ENCODE results near the gene NEUROG2. TPM values are rescaled to one million over a fixed set of nuclear protein-coding genes. Genes with fewer than 3 reads are reported as not detected.
"Not testable (repeated sequence)": the region's sequence is repeated elsewhere in the genome, so short reads cannot be mapped to it uniquely, and the experiment has no call there.

Gene NEUROG2
- total and polyA plus RNA-seq, 5 donors from 2014 or later = not detected

- no peak overlapping the region for H3K4me3 ChIP-seq (ENCODE audit: low read depth, low read length)
- Mint-ChIP-seq H3K9me3 (no peaks in the 10 kb centered on the region), H3K4me3 (no peak overlapping the region), H3K36me3 (no peaks in the 10 kb centered on the region), H3K27ac (peak overlapping the region in 1 of 3 donors; percentile 27), H3K27me3 (peaks cover 39% of the 10 kb centered on the region), H3K4me1 (no peaks in the 10 kb centered on the region)
- no peak for DNase-seq
- ATAC-seq (ENCODE audit: low read depth in 2 of 2) = no peak
- H3K9me3 ChIP-seq (ENCODE audit: control insufficient read depth in 2 of 2, low read length in 2 of 2) = no peaks in the 10 kb centered on the region
- H3K27ac ChIP-seq (ENCODE audit: insufficient read depth, low read length, poor library complexity, severe bottlenecking) = no peak overlapping the region
- peaks cover 3% of the 10 kb centered on the region for H3K27me3 ChIP-seq (ENCODE audit: control insufficient read depth, insufficient read depth, low read length)
- no peaks in the 10 kb centered on the region for H3K36me3 ChIP-seq (ENCODE audit: control insufficient read depth, insufficient read depth, low read length)
- H3K4me1 ChIP-seq (ENCODE audit: control insufficient read depth, insufficient read depth, low read length, poor library complexity, severe bottlenecking) = no peaks in the 10 kb centered on the region
Measured at GRCh38 chr4:112531146-112531545, 15.2 kb upstream of the NEUROG2 start.

GRCh38 chr4:112526061-112526460 is 10.1 kb upstream of the NEUROG2 start:
- Mint-ChIP-seq H3K4me1 (peaks cover 8 to 19% (median 13%) of the 10 kb centered on the region in 4 donors), H3K27me3 (peaks cover 71% of the 10 kb centered on the region), H3K4me3 (peak overlapping the region in 2 of 4 donors; percentile 10 to 55), H3K36me3 (no peaks in the 10 kb centered on the region), H3K27ac (no peak overlapping the region), H3K9me3 (peaks cover 0 to 4% (median 1%) of the 10 kb centered on the region in 7 donors)
- no peaks in the 10 kb centered on the region for H3K36me3 ChIP-seq (ENCODE audit: control insufficient read depth, insufficient read depth, low read length)
- peaks cover 22% of the 10 kb centered on the region for H3K4me1 ChIP-seq (ENCODE audit: control insufficient read depth, insufficient read depth, low read length, poor library complexity, severe bottlenecking)
- H3K9me3 ChIP-seq (ENCODE audit: control insufficient read depth in 2 of 2, low read length in 2 of 2) = peaks cover 0 to 4% of the 10 kb centered on the region in 2 experiments
- no peak for DNase-seq
- H3K27me3 ChIP-seq (ENCODE audit: control insufficient read depth, insufficient read depth, low read length) = peaks cover 30% of the 10 kb centered on the region
- no peak overlapping the region for H3K27ac ChIP-seq (ENCODE audit: insufficient read depth, low read length, poor library complexity, severe bottlenecking)
- no peak for ATAC-seq (ENCODE audit: low read depth in 2 of 2)
- H3K4me3 ChIP-seq (ENCODE audit: low read depth, low read length) = no peak overlapping the region

- Histone ChIP-seq H3K27ac (ENCODE audit: insufficient read depth, low read length, poor library complexity, severe bottlenecking) (no peak overlapping the region), H3K4me3 (ENCODE audit: low read depth, low read length) (peak overlapping the region; percentile 83), H3K9me3 (ENCODE audit: control insufficient read depth in 2 of 2, low read length in 2 of 2) (peaks cover 8 to 19% of the 10 kb centered on the region in 2 experiments), H3K36me3 (ENCODE audit: control insufficient read depth, insufficient read depth, low read length) (no peaks in the 10 kb centered on the region), H3K4me1 (ENCODE audit: control insufficient read depth, insufficient read depth, low read length, poor library complexity, severe bottlenecking) (peaks cover 29% of the 10 kb centered on the region), H3K27me3 (ENCODE audit: control insufficient read depth, insufficient read depth, low read length) (peaks cover 47% of the 10 kb centered on the region)
- H3K27ac Mint-ChIP-seq = peak overlapping the region in 1 of 3 donors; percentile 19
- H3K9me3 Mint-ChIP-seq = peaks cover 0 to 14% (median 2%) of the 10 kb centered on the region in 7 donors
- H3K4me3 Mint-ChIP-seq = peak overlapping the region; percentile 62 to 92 (median 87)
- ATAC-seq (ENCODE audit: low read depth in 2 of 2) (peak; percentile 73 to 76), DNase-seq (peak; percentile 47 to 76 (median 64))
- H3K27me3 Mint-ChIP-seq = peaks cover 82% of the 10 kb centered on the region
- H3K4me1 Mint-ChIP-seq = peaks cover 10 to 33% (median 21%) of the 10 kb centered on the region in 4 donors
- no peaks in the 10 kb centered on the region for H3K36me3 Mint-ChIP-seq
Measured at GRCh38 chr4:112523764-112524505, 8.0 kb upstream of the NEUROG2 start.

GRCh38 chr4:112523008-112523721 is 7.2 kb upstream of the NEUROG2 start:
- peak in 1 of 2 donors; percentile 43 for ATAC-seq (ENCODE audit: low read depth in 2 of 2)
- Mint-ChIP-seq H3K27ac (peak overlapping the region in 2 of 3 donors; percentile 19 to 90), H3K4me1 (peaks cover 12 to 35% (median 23%) of the 10 kb centered on the region in 4 donors), H3K27me3 (peaks cover 86% of the 10 kb centered on the region), H3K9me3 (peaks cover 0 to 14% (median 2%) of the 10 kb centered on the region in 7 donors), H3K36me3 (no peaks in the 10 kb centered on the region), H3K4me3 (peak overlapping the region; percentile 62 to 92 (median 87))
- H3K4me3 ChIP-seq (ENCODE audit: low read depth, low read length) = peak overlapping the region; percentile 83
- peaks cover 55% of the 10 kb centered on the region for H3K27me3 ChIP-seq (ENCODE audit: control insufficient read depth, insufficient read depth, low read length)
- no peaks in the 10 kb centered on the region for H3K36me3 ChIP-seq (ENCODE audit: control insufficient read depth, insufficient read depth, low read length)
- H3K9me3 ChIP-seq (ENCODE audit: control insufficient read depth in 2 of 2, low read length in 2 of 2) = peaks cover 8 to 19% of the 10 kb centered on the region in 2 experiments
- peaks cover 29% of the 10 kb centered on the region for H3K4me1 ChIP-seq (ENCODE audit: control insufficient read depth, insufficient read depth, low read length, poor library complexity, severe bottlenecking)
- peak in 2 of 3 donors; percentile 3 to 61 for DNase-seq
- no peak overlapping the region for H3K27ac ChIP-seq (ENCODE audit: insufficient read depth, low read length, poor library complexity, severe bottlenecking)

- Mint-ChIP-seq H3K4me1 (peaks cover 20 to 42% (median 31%) of the 10 kb centered on the region in 4 donors), H3K27me3 (peaks cover 86% of the 10 kb centered on the region), H3K4me3 (peak overlapping the region; percentile 62 to 89 (median 84)), H3K9me3 (peaks cover 0 to 14% (median 2%) of the 10 kb centered on the region in 7 donors)
- not testable (repeated sequence) for H3K27ac ChIP-seq (ENCODE audit: insufficient read depth, low read length, poor library complexity, severe bottlenecking); ATAC-seq (ENCODE audit: low read depth in 2 of 2); H3K27ac Mint-ChIP-seq; DNase-seq; H3K36me3 Mint-ChIP-seq; H3K36me3 ChIP-seq (ENCODE audit: control insufficient read depth, insufficient read depth, low read length)
- Histone ChIP-seq H3K9me3 (ENCODE audit: control insufficient read depth in 2 of 2, low read length in 2 of 2) (peaks cover 8 to 19% of the 10 kb centered on the region in 2 experiments), H3K4me3 (ENCODE audit: low read depth, low read length) (peak overlapping the region; percentile 34), H3K27me3 (ENCODE audit: control insufficient read depth, insufficient read depth, low read length) (peaks cover 62% of the 10 kb centered on the region), H3K4me1 (ENCODE audit: control insufficient read depth, insufficient read depth, low read length, poor library complexity, severe bottlenecking) (peaks cover 35% of the 10 kb centered on the region)
Measured at GRCh38 chr4:112522431-112522830, 6.5 kb upstream of the NEUROG2 start.

- H3K9me3 Mint-ChIP-seq = peaks cover 0 to 14% (median 2%) of the 10 kb centered on the region in 7 donors
- H3K36me3 Mint-ChIP-seq = no peaks in the 10 kb centered on the region
- no peak overlapping the region for H3K27ac ChIP-seq (ENCODE audit: insufficient read depth, low read length, poor library complexity, severe bottlenecking)
- no peak overlapping the region for H3K27ac Mint-ChIP-seq
- H3K36me3 ChIP-seq (ENCODE audit: control insufficient read depth, insufficient read depth, low read length) = no peaks in the 10 kb centered on the region
- H3K4me3 Mint-ChIP-seq = peak overlapping the region in 3 of 4 donors; percentile 48 to 62 (median 55)
- no peak overlapping the region for H3K4me3 ChIP-seq (ENCODE audit: low read depth, low read length)
- no peak for DNase-seq
- peaks cover 27 to 51% (median 39%) of the 10 kb centered on the region in 4 donors for H3K4me1 Mint-ChIP-seq
- ATAC-seq (ENCODE audit: low read depth in 2 of 2) = no peak
- peaks cover 8 to 19% of the 10 kb centered on the region in 2 experiments for H3K9me3 ChIP-seq (ENCODE audit: control insufficient read depth in 2 of 2, low read length in 2 of 2)
- peaks cover 92% of the 10 kb centered on the region for H3K27me3 Mint-ChIP-seq
- H3K4me1 ChIP-seq (ENCODE audit: control insufficient read depth, insufficient read depth, low read length, poor library complexity, severe bottlenecking) = peaks cover 45% of the 10 kb centered on the region
- H3K27me3 ChIP-seq (ENCODE audit: control insufficient read depth, insufficient read depth, low read length) = peaks cover 69% of the 10 kb centered on the region
Measured at GRCh38 chr4:112521123-112522023, 5.4 kb upstream of the NEUROG2 start.

- Histone ChIP-seq H3K27me3 (ENCODE audit: control insufficient read depth, insufficient read depth, low read length) (peaks cover 69% of the 10 kb centered on the region), H3K4me1 (ENCODE audit: control insufficient read depth, insufficient read depth, low read length, poor library complexity, severe bottlenecking) (peaks cover 52% of the 10 kb centered on the region), H3K4me3 (ENCODE audit: low read depth, low read length) (no peak overlapping the region), H3K36me3 (ENCODE audit: control insufficient read depth, insufficient read depth, low read length) (no peaks in the 10 kb centered on the region), H3K9me3 (ENCODE audit: control insufficient read depth in 2 of 2, low read length in 2 of 2) (peaks cover 8 to 19% of the 10 kb centered on the region in 2 experiments), H3K27ac (ENCODE audit: insufficient read depth, low read length, poor library complexity, severe bottlenecking) (no peak overlapping the region)
- H3K4me3 Mint-ChIP-seq = peak overlapping the region in 3 of 4 donors; percentile 5 to 62 (median 55)
- H3K36me3 Mint-ChIP-seq = no peaks in the 10 kb centered on the region
- H3K4me1 Mint-ChIP-seq = peaks cover 27 to 58% (median 41%) of the 10 kb centered on the region in 4 donors
- H3K9me3 Mint-ChIP-seq = peaks cover 0 to 14% (median 2%) of the 10 kb centered on the region in 7 donors
- peaks cover 93% of the 10 kb centered on the region for H3K27me3 Mint-ChIP-seq
- ATAC-seq (ENCODE audit: low read depth in 2 of 2) (no peak), DNase-seq (no peak)
- no peak overlapping the region for H3K27ac Mint-ChIP-seq
Measured at GRCh38 chr4:112520598-112521122, 4.7 kb upstream of the NEUROG2 start.

Data from CD4-positive, CD25-positive, alpha-beta regulatory T cell (primary cell).